ENCODE measurements around the gene PARVA.
A peak's percentile ranks its signal among the peaks of the same experiment; 100 is the strongest.
"Not testable (repeated sequence)": the region's sequence is repeated elsewhere in the genome, so short reads cannot be mapped to it uniquely, and the experiment has no call there.

The PARVA gene

GRCh38 chr11:12361682-12362081 is 15.7 kb upstream of the PARVA start:
- in situ Hi-C loops (cut with HindIII; ENCODE audit: low sequenced_read_pairs) = no loop called here

GRCh38 chr11:12362857-12363256 is 14.5 kb upstream of the PARVA start:
- DNase-seq (ENCODE audit: low read depth, low spot score) = no peak
- no peak for TF ChIP-seq CTCF (IDR thresholded peaks at IDR 0.05; ENCODE audit: low read depth, low read length)
- in situ Hi-C loops (cut with HindIII; ENCODE audit: low sequenced_read_pairs) = no loop called here
- no peak overlapping the region for H3K4me3 ChIP-seq (ENCODE audit: low read depth, low read length)

More at GRCh38 chr11:12361682-12362081, 15.7 kb upstream of the PARVA start:
- no peak overlapping the region for H3K4me3 ChIP-seq (ENCODE audit: low read depth, low read length)
- no peak for DNase-seq (ENCODE audit: low read depth, low spot score)
- no peak for TF ChIP-seq CTCF (IDR thresholded peaks at IDR 0.05; ENCODE audit: low read depth, low read length)

GRCh38 chr11:12363373-12363772 is 14.0 kb upstream of the PARVA start:
- no peak for DNase-seq (ENCODE audit: low read depth, low spot score)
- H3K4me3 ChIP-seq (ENCODE audit: low read depth, low read length) = no peak overlapping the region
- in situ Hi-C loops (cut with HindIII; ENCODE audit: low sequenced_read_pairs) = no loop called here

GRCh38 chr11:12365965-12366575 is 11.3 kb upstream of the PARVA start:
- H3K4me3 ChIP-seq (ENCODE audit: low read depth, low read length); in situ Hi-C loops (cut with HindIII; ENCODE audit: low sequenced_read_pairs): not testable (repeated sequence)
- DNase-seq (ENCODE audit: low read depth, low spot score) = peak; percentile 19

More at GRCh38 chr11:12363373-12363772, 14.0 kb upstream of the PARVA start:
- TF ChIP-seq CTCF (IDR thresholded peaks at IDR 0.05; ENCODE audit: low read depth, low read length) = no peak

GRCh38 chr11:12367057-12367456 is 10.3 kb upstream of the PARVA start:
- H3K4me3 ChIP-seq (ENCODE audit: low read depth, low read length); in situ Hi-C loops (cut with HindIII; ENCODE audit: low sequenced_read_pairs); DNase-seq (ENCODE audit: low read depth, low spot score): not testable (repeated sequence)

- in situ Hi-C loops (cut with HindIII; ENCODE audit: low sequenced_read_pairs) = no loop called here
- no peak for DNase-seq (ENCODE audit: low read depth, low spot score)
- no peak overlapping the region for H3K4me3 ChIP-seq (ENCODE audit: low read depth, low read length)
- TF ChIP-seq CTCF (IDR thresholded peaks at IDR 0.05; ENCODE audit: low read depth, low read length) = no peak
These were observed 5.3 kb upstream of the PARVA start for GRCh38 chr11:12372111-12372510.

- H3K4me3 ChIP-seq (ENCODE audit: low read depth, low read length) = no peak overlapping the region
- TF ChIP-seq CTCF (IDR thresholded peaks at IDR 0.05; ENCODE audit: low read depth, low read length) = no peak
- no peak for DNase-seq (ENCODE audit: low read depth, low spot score)
- in situ Hi-C loops (cut with HindIII; ENCODE audit: low sequenced_read_pairs) = no loop called here
These were observed 1.7 kb upstream of the PARVA start for GRCh38 chr11:12375720-12376119.
